ENCODE results near the gene TMEM9. TPM values are rescaled to one million over a fixed set of nuclear protein-coding genes. Genes with fewer than 3 reads are reported as not detected.

Gene TMEM9
- total RNA-seq, 4 donors from 2014 or later, result 38.1 to 50.8 (median 40.7) TPM

GRCh38 chr1:201149400-201149799 is 4.9 kb downstream of the TMEM9 start:
- no peak for TF ChIP-seq POLR2A (IDR thresholded peaks at IDR 0.05)
- no peak for TF ChIP-seq POLR2AphosphoS5 (IDR thresholded peaks at IDR 0.05)
- no peak for TF ChIP-seq EP300 (IDR thresholded peaks at IDR 0.05)
- no peak for TF ChIP-seq CTCF (IDR thresholded peaks at IDR 0.05)
- H3K27me3 ChIP-seq, result no peaks in the 10 kb centered on the region
- H3K9me3 ChIP-seq, result no peaks in the 10 kb centered on the region
- H3K4me3 ChIP-seq, result no peak overlapping the region
- no peak overlapping the region for H3K27ac ChIP-seq
- DNase-seq (ENCODE audit: low spot score in 2 of 2), result peak in 1 of 2 donors; percentile 11
- WGBS, result 68% methylated on average over 4 of the region's 4 CpGs
- peaks cover 16% of the 10 kb centered on the region for H3K4me1 ChIP-seq
- H3K36me3 ChIP-seq, result peaks cover 38% of the 10 kb centered on the region

- no peak overlapping the region for H3K27ac ChIP-seq
- WGBS, result 93% methylated on average over 13 of the region's 13 CpGs
- H3K36me3 ChIP-seq, result peaks cover 57% of the 10 kb centered on the region
- H3K9me3 ChIP-seq, result no peaks in the 10 kb centered on the region
- DNase-seq (ENCODE audit: low spot score in 2 of 2), result peak in 1 of 2 donors; percentile 50
- H3K4me1 ChIP-seq, result peaks cover 6% of the 10 kb centered on the region
- no peak overlapping the region for H3K4me3 ChIP-seq
- H3K27me3 ChIP-seq, result no peaks in the 10 kb centered on the region
- TF ChIP-seq CTCF (IDR thresholded peaks at IDR 0.05) (no peak), POLR2A (IDR thresholded peaks at IDR 0.05) (no peak), EP300 (IDR thresholded peaks at IDR 0.05) (no peak), POLR2AphosphoS5 (IDR thresholded peaks at IDR 0.05) (no peak)
These were observed 6.8 kb downstream of the TMEM9 start for GRCh38 chr1:201147396-201148015.

- 92% methylated on average over 17 of the region's 17 CpGs for WGBS
- Histone ChIP-seq H3K4me3 (no peak overlapping the region), H3K4me1 (peaks cover 12% of the 10 kb centered on the region), H3K9me3 (no peaks in the 10 kb centered on the region), H3K27ac (no peak overlapping the region), H3K36me3 (peaks cover 61% of the 10 kb centered on the region), H3K27me3 (no peaks in the 10 kb centered on the region)
- DNase-seq (ENCODE audit: low spot score in 2 of 2), result peak in 1 of 2 donors; percentile 49
- no peak for TF ChIP-seq CTCF (IDR thresholded peaks at IDR 0.05)
- TF ChIP-seq POLR2AphosphoS5 (IDR thresholded peaks at IDR 0.05), result no peak
- TF ChIP-seq POLR2A (IDR thresholded peaks at IDR 0.05), result no peak
- no peak for TF ChIP-seq EP300 (IDR thresholded peaks at IDR 0.05)
These were observed 7.5 kb downstream of the TMEM9 start for GRCh38 chr1:201146626-201147390.

GRCh38 chr1:201145816-201146215 is 8.5 kb downstream of the TMEM9 start:
- Histone ChIP-seq H3K27ac (no peak overlapping the region), H3K27me3 (no peaks in the 10 kb centered on the region), H3K4me1 (peaks cover 12% of the 10 kb centered on the region), H3K4me3 (no peak overlapping the region), H3K36me3 (peaks cover 65% of the 10 kb centered on the region), H3K9me3 (no peaks in the 10 kb centered on the region)
- DNase-seq (ENCODE audit: low spot score in 2 of 2), result peak in 1 of 2 donors; percentile 36
- 96% methylated on average over 7 of the region's 7 CpGs for WGBS
- TF ChIP-seq POLR2A (IDR thresholded peaks at IDR 0.05) (no peak), CTCF (IDR thresholded peaks at IDR 0.05) (no peak), EP300 (IDR thresholded peaks at IDR 0.05) (no peak), POLR2AphosphoS5 (IDR thresholded peaks at IDR 0.05) (no peak)

- H3K9me3 ChIP-seq, result no peaks in the 10 kb centered on the region
- H3K4me1 ChIP-seq, result peaks cover 12% of the 10 kb centered on the region
- H3K36me3 ChIP-seq, result peaks cover 69% of the 10 kb centered on the region
- no peak overlapping the region for H3K27ac ChIP-seq
- peak in 1 of 2 donors; percentile 44 for DNase-seq (ENCODE audit: low spot score in 2 of 2)
- TF ChIP-seq CTCF (IDR thresholded peaks at IDR 0.05) (no peak), EP300 (IDR thresholded peaks at IDR 0.05) (no peak), POLR2A (IDR thresholded peaks at IDR 0.05) (no peak), POLR2AphosphoS5 (IDR thresholded peaks at IDR 0.05) (no peak)
- 68% methylated on average over 3 of the region's 3 CpGs for WGBS
- no peak overlapping the region for H3K4me3 ChIP-seq
- no peaks in the 10 kb centered on the region for H3K27me3 ChIP-seq
These were observed 9.1 kb downstream of the TMEM9 start for GRCh38 chr1:201145132-201145531.
